Measurements from ENCODE around the gene RGN. TPM values are rescaled to one million over a fixed set of nuclear protein-coding genes. Genes with fewer than 3 reads are reported as not detected.

Gene RGN
- 10 to 100 TPM in 1 of 4 donors, 1 to 10 TPM in 1, under 1 TPM in 2; 0.59 to 11.3 (median 4.0) TPM for total RNA-seq

GRCh38 chrX:47078129-47079043, at the start of gene RGN:
Gene RGN (plus strand): TSS chrX:47078443. CDS start chrX:47081145, 2,702 bp downstream.
- Histone ChIP-seq H3K36me3 (no peaks in the 10 kb centered on the region), H3K9me3 (no peaks in the 10 kb centered on the region), H3K4me1 (no peaks in the 10 kb centered on the region), H3K27ac (peak within 1 kb of the TSS in 1 of 2 donors; percentile 52), H3K4me3 (peak within 1 kb of the TSS; percentile 6 to 32), H3K27me3 (no peaks in the 10 kb centered on the region)
- TF ChIP-seq POLR2A (IDR thresholded peaks at IDR 0.05) (no peak), CTCF (IDR thresholded peaks at IDR 0.05) (no peak)
- peak; percentile 13 to 28 for DNase-seq
- intact Hi-C loops (cut with DNase I; ENCODE audit: low total_unique reads) = no loop called here

- no peaks in the 10 kb centered on the region for H3K9me3 ChIP-seq
- no peak overlapping the region for H3K4me3 ChIP-seq
- no peaks in the 10 kb centered on the region for H3K4me1 ChIP-seq
- no peaks in the 10 kb centered on the region for H3K36me3 ChIP-seq
- DNase-seq = no peak
- H3K27ac ChIP-seq = no peak overlapping the region
- H3K27me3 ChIP-seq = no peaks in the 10 kb centered on the region
- TF ChIP-seq CTCF (IDR thresholded peaks at IDR 0.05) = peak; percentile 51 to 64 (median 52)
- no peak for TF ChIP-seq POLR2A (IDR thresholded peaks at IDR 0.05)
- intact Hi-C loops (cut with DNase I; ENCODE audit: low total_unique reads) = no loop called here
These were observed 47.9 kb upstream of the RGN start for GRCh38 chrX:47030339-47030738.

- Histone ChIP-seq H3K4me1 (no peaks in the 10 kb centered on the region), H3K27ac (no peak overlapping the region), H3K36me3 (no peaks in the 10 kb centered on the region), H3K4me3 (no peak overlapping the region), H3K9me3 (no peaks in the 10 kb centered on the region), H3K27me3 (no peaks in the 10 kb centered on the region)
- TF ChIP-seq POLR2A (IDR thresholded peaks at IDR 0.05) = no peak
- no peak for TF ChIP-seq CTCF (IDR thresholded peaks at IDR 0.05)
- no peak for DNase-seq
- intact Hi-C loops (cut with DNase I; ENCODE audit: low total_unique reads) = no loop called here
These were observed 30.3 kb upstream of the RGN start for GRCh38 chrX:47047989-47048388.

GRCh38 chrX:47059142-47059874, 18.9 kb upstream of the RGN start:
- no peak for TF ChIP-seq CTCF (IDR thresholded peaks at IDR 0.05)

GRCh38 chrX:47060708-47061107, 17.5 kb upstream of the RGN start:
- no peaks in the 10 kb centered on the region for H3K27me3 ChIP-seq

More at GRCh38 chrX:47059142-47059874, 18.9 kb upstream of the RGN start:
- Histone ChIP-seq H3K4me1 (no peaks in the 10 kb centered on the region), H3K4me3 (no peak overlapping the region), H3K36me3 (no peaks in the 10 kb centered on the region), H3K27ac (no peak overlapping the region), H3K27me3 (no peaks in the 10 kb centered on the region), H3K9me3 (no peaks in the 10 kb centered on the region)
- intact Hi-C loops (cut with DNase I; ENCODE audit: low total_unique reads) = no loop called here
- DNase-seq = no peak

More at GRCh38 chrX:47060708-47061107, 17.5 kb upstream of the RGN start:
- no peak for TF ChIP-seq POLR2A (IDR thresholded peaks at IDR 0.05)
- TF ChIP-seq CTCF (IDR thresholded peaks at IDR 0.05) = no peak
- Histone ChIP-seq H3K4me3 (no peak overlapping the region), H3K4me1 (no peaks in the 10 kb centered on the region), H3K36me3 (no peaks in the 10 kb centered on the region), H3K27ac (no peak overlapping the region), H3K9me3 (no peaks in the 10 kb centered on the region)
- intact Hi-C loops (cut with DNase I; ENCODE audit: low total_unique reads) = no loop called here
- DNase-seq = no peak
